Upper lobe of left lung (tissue), 6 donors: Measurements from ENCODE around the gene PPP1R26. TPM values are rescaled to one million over a fixed set of nuclear protein-coding genes. Genes with fewer than 3 reads are reported as not detected.

Source experiments
- ATAC-seq, 2 donors: fragments of 200-7000 bp; cut with Tn5 transposase; one replicate each; pipeline ENCODE4 v1.9.1; 2022; ENCODE audit warnings: mild to moderate bottlenecking in 2 of 2, moderate library complexity in 2 of 2; ENCODE audit not compliant: low FRiP score in 2 of 2
- DNase-seq, 2 donors: peaks; one replicate each; pipeline ENCODE4 v3.0.0-alpha.2; 2019 to 2020
- H3K27ac ChIP-seq, 4 donors: fragments of 200-600 bp; sonication (generic); one replicate each; pipeline ENCODE4 v1.5.1; 2016 to 2019
- H3K27me3 ChIP-seq, 4 donors: fragments of 200-600 bp; sonication (generic); one replicate each; pipeline ENCODE4 v1.5.1; 2017 to 2019
- H3K36me3 ChIP-seq, 4 donors: fragments of 200-600 bp; sonication (generic); one replicate each; pipeline ENCODE4 v1.5.1; 2016 to 2019
- H3K4me1 ChIP-seq, 4 donors: fragments of 200-600 bp; sonication (generic); one replicate each; pipeline ENCODE4 v1.5.1; 2018 to 2019
- H3K4me3 ChIP-seq, 4 donors: fragments of 200-600 bp; sonication (generic); one replicate each; pipeline ENCODE4 v1.5.1; 2017 to 2019; ENCODE audit warnings: mild to moderate bottlenecking in 2 of 4, moderate library complexity in 1 of 4
- H3K9me3 ChIP-seq, 4 donors: fragments of 200-600 bp; sonication (generic); one replicate each; pipeline ENCODE4 v1.5.1; 2018 to 2019
- EP300 ChIP-seq, 4 donors: sonication (generic); formaldehyde crosslinking; IDR thresholded peaks; one replicate each; pipeline ENCODE4 v1.5.1; 2017; ENCODE audit warnings: antibody characterized with exemption in 4 of 4, control low read depth in 2 of 4
- POLR2A ChIP-seq, 4 donors: fragments of 450-650 bp; IDR thresholded peaks; one replicate each; pipeline ENCODE4 v1.5.1; 2016 to 2017; ENCODE audit warnings: antibody characterized with exemption in 4 of 4, mild to moderate bottlenecking in 2 of 4
- POLR2AphosphoS5 ChIP-seq, 2 donors: sonication (generic); formaldehyde crosslinking; IDR thresholded peaks; one replicate each; pipeline ENCODE4 v1.5.1; 2017; ENCODE audit warnings: antibody characterized with exemption in 2 of 2
- WGBS, 2 donors: methylation state at CpG; one replicate each; pipeline ENCODE4 v1.1.5; 2017 to 2018; 5-methylcytosine and 5-hydroxymethylcytosine counted together
- total RNA-seq, 6 donors: library from RNA; depleted of rRNA in 4 of 6; stranded (reverse); fragments of >200 nt in 4 of 6; gene quantifications; one replicate each; pipeline versions ENCODE4 v1.1.0 to v1.2.1, GENCODE V29; 2016 to 2021
- TF ChIP-seq, protein P1 (sequence below), 6 experiments: fragments of 450-650 bp in 4 of 6; fragments of 200-600 bp in 2 of 6; sonication (generic) in 2 of 6; IDR thresholded peaks; one replicate each; pipeline ENCODE4 v1.5.1; 2016 to 2019; ENCODE audit warnings: antibody characterized with exemption in 6 of 6
- donor health status: DM: no; HTN: no; CAD: no; lungs with moderate emphysema.
- donor health status: DM: no; HTN: yes; CAD: no; lungs with severe emphysema.

The PPP1R26 gene
- total RNA-seq, 6 donors from 2014 or later = 25.6 to 48.6 (median 33.8) TPM

DNA sequence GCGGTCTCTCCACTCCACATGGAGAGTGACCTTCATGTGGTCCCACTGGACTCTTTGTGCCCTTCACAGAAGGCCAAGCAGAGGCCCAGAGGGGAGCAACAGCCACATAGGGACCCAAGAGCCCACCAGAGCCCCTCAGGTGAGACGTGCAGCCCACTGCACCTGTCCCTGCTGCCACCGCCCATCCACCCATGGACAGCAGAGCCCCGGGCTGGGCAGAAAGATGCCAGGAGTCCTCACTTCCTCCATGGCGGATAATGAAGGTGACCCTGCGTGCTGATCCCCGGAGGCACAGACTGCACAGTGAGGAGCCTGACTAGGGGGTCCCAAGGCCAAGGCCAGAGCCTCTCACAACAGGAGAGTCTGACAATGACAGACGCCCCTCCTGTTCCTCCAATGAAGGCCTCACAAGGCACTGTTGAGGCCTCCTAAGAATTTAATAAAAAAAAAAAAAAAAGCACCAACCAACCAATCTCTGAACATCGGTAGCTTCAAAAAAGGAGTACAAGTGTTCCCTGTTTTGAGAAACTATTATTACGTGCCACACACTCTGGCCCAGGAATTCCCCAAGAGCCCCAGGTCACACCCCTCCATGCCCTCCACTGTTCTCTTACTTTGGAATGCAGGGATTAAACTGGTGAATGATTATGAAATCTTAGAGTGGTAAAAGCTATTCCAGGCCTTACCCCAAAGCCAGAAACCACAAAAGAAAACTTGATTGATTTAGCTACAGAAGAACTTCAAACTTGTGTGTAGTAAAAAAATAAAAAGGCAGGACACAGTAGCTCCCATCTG, 2.8 kb upstream of the PPP1R26 start:
- Histone ChIP-seq H3K4me3 (no peak overlapping the region), H3K4me1 (peaks cover 12 to 27% (median 22%) of the 10 kb centered on the region in 4 donors), H3K27me3 (no peaks in the 10 kb centered on the region), H3K36me3 (no peaks in the 10 kb centered on the region), H3K27ac (peak overlapping the region; percentile 42 to 87 (median 71)), H3K9me3 (no peaks in the 10 kb centered on the region)
- DNase-seq (peak in 1 of 2 donors; percentile 60), ATAC-seq (peak; percentile 21 to 78)
- TF ChIP-seq POLR2AphosphoS5 (IDR thresholded peaks at IDR 0.05) (no peak), POLR2A (IDR thresholded peaks at IDR 0.05) (no peak), EP300 (IDR thresholded peaks at IDR 0.05) (no peak)
- TF ChIP-seq, protein P1, sequence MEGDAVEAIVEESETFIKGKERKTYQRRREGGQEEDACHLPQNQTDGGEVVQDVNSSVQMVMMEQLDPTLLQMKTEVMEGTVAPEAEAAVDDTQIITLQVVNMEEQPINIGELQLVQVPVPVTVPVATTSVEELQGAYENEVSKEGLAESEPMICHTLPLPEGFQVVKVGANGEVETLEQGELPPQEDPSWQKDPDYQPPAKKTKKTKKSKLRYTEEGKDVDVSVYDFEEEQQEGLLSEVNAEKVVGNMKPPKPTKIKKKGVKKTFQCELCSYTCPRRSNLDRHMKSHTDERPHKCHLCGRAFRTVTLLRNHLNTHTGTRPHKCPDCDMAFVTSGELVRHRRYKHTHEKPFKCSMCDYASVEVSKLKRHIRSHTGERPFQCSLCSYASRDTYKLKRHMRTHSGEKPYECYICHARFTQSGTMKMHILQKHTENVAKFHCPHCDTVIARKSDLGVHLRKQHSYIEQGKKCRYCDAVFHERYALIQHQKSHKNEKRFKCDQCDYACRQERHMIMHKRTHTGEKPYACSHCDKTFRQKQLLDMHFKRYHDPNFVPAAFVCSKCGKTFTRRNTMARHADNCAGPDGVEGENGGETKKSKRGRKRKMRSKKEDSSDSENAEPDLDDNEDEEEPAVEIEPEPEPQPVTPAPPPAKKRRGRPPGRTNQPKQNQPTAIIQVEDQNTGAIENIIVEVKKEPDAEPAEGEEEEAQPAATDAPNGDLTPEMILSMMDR (IDR thresholded peaks at IDR 0.05) = no peak
- 77 to 85% methylated on average over 8 to 10 of the region's 10 CpGs for WGBS, 2 donors

DNA sequence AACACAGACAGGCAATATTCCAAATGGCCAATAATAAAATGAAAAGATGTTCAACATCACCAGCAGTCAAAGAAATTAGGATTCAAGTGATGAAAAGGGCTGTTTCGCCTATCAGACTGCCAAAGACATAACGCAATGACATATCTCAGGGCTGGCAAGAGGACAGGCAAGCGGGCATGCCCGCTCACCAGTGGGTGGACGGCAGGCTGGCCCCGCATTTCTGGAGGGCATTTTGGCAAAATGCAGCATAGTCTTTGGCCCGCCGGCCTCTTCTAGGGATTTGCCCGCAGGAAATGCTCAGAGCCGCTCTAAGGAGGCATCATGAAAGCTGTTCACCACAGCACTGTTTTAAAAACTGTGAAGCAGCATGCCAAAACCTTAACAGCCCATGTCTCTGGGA, 1.4 kb upstream of the PPP1R26 start:
- H3K27me3 ChIP-seq = no peaks in the 10 kb centered on the region
- peaks cover 12 to 27% (median 22%) of the 10 kb centered on the region in 4 donors for H3K4me1 ChIP-seq
- peak overlapping the region; percentile 43 to 90 (median 82) for H3K27ac ChIP-seq
- no peaks in the 10 kb centered on the region for H3K36me3 ChIP-seq
- TF ChIP-seq, protein P1 (IDR thresholded peaks at IDR 0.05) = no peak
- TF ChIP-seq POLR2AphosphoS5 (IDR thresholded peaks at IDR 0.05) = no peak
- no peak for TF ChIP-seq EP300 (IDR thresholded peaks at IDR 0.05)
- TF ChIP-seq POLR2A (IDR thresholded peaks at IDR 0.05) = no peak
- ATAC-seq = no peak
- 62 to 73% methylated on average over 10 of the region's 10 CpGs for WGBS, 2 donors
- no peak for DNase-seq
- H3K4me3 ChIP-seq = peak overlapping the region in 1 of 4 donors; percentile 83
- no peaks in the 10 kb centered on the region for H3K9me3 ChIP-seq

DNA sequence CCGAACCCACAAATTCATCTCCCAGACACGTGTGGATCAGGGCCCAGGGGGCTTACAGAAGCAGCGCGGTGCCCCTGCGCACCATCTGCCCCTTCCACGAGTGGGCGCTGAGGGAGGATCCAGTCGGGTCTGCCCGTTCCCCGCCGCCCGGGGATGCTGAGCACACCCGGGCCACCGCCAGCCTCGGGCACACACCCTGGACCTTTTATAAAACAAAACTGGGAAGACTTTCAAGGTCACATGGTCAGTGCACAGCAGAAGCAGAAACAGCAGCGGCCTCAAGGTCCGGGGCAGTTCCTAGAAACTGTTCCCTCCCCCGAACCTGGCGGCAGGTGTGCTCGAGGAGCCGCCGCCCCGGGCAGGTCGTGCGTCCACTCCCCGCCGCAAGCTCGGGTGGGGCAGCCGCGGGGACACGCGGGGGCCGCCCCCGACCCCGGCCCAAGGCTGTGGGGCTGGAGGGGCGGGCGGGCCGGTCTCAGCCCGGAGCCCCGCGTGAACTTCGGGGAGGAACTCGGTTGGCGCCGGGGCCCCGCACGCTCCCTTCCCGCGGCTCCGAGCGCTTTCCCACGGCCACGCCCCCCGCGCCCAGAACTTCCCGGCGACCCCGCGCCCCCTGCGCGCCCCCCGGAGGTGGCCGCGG, 633 bp upstream of the PPP1R26 start:
- peaks cover 12 to 27% (median 22%) of the 10 kb centered on the region in 4 donors for H3K4me1 ChIP-seq
- no peaks in the 10 kb centered on the region for H3K27me3 ChIP-seq
- peak overlapping the region; percentile 37 to 92 (median 78) for H3K4me3 ChIP-seq
- TF ChIP-seq POLR2A (IDR thresholded peaks at IDR 0.05) (peak in 1 of 4 donors; percentile 68), POLR2AphosphoS5 (IDR thresholded peaks at IDR 0.05) (peak in 1 of 2 donors; percentile 64), EP300 (IDR thresholded peaks at IDR 0.05) (no peak)
- TF ChIP-seq, protein P1 (IDR thresholded peaks at IDR 0.05) = peak in 2 of 6 experiments; percentile 6 to 9
- WGBS, 2 donors = 0 to 4% methylated on average over 4 to 25 of the region's 64 CpGs
- peak overlapping the region; percentile 81 to 90 (median 84) for H3K27ac ChIP-seq
- H3K36me3 ChIP-seq = peaks cover 0 to 5% (median 3%) of the 10 kb centered on the region in 4 donors
- DNase-seq (peak; percentile 75 to 86), ATAC-seq (peak; percentile 61 to 75)
- no peaks in the 10 kb centered on the region for H3K9me3 ChIP-seq

DNA sequence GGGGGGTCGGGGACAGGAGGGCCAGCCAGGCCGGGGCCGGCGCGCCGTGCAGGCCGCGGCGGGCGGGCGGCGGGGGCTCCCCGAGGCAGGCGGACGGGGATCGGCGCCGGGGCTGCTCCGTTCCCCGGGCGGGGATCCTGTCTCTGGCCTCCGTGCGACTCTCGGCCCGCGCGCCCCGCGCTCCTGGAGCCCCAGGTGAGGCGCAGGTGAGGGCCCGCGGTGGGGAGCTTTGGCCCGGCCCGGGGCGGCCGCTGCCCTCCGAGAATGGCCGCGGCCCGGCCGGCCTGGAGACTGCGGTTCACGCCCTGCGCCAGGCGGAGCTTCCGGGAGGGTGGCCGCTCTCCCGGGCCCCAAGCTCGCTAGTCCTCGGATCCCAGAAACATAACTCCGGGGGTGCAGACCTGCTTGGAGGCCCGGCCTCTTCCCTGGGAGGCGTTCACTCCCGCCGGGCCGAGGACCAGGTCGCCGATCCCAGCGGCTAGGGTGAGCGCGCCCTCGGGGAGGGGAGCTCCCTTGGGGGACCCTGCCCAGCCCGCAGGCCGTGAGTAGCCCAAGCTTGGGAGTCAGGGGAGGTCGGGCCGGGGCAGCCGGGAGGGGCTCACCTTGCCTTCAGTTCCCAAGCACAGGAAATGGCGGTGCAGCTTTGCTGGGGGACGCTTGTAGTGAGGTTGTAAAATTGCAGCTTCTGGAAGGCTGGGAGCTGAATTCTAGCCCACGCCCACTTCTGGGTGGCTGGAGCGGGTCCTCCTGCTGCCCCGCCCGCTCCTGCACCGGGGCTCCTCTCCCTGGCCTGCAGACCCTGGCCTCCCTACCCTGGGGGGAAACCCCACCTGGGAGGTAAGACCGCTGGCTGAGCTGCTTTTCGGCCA, 723 bp downstream of the PPP1R26 start:
- peak in 1 of 2 donors; percentile 91 for DNase-seq
- WGBS, 2 donors = 5% methylated on average over 23 of the region's 76 CpGs; no CpG with 5 or more reads in 1 of the 2 donors
- no peaks in the 10 kb centered on the region for H3K9me3 ChIP-seq
- TF ChIP-seq POLR2AphosphoS5 (IDR thresholded peaks at IDR 0.05) = no peak
- TF ChIP-seq POLR2A (IDR thresholded peaks at IDR 0.05) = peak in 1 of 4 donors; percentile 30
- H3K4me3 ChIP-seq = peak overlapping the region; percentile 72 to 92 (median 82)
- peaks cover 12 to 27% (median 19%) of the 10 kb centered on the region in 4 donors for H3K4me1 ChIP-seq
- peaks cover 0 to 19% (median 17%) of the 10 kb centered on the region in 4 donors for H3K36me3 ChIP-seq
- peak; percentile 49 to 82 for ATAC-seq
- H3K27me3 ChIP-seq = no peaks in the 10 kb centered on the region
- peak overlapping the region; percentile 67 to 84 (median 74) for H3K27ac ChIP-seq
